ENCODE results near the gene SLC26A2. TPM values are rescaled to one million over a fixed set of nuclear protein-coding genes. Genes with fewer than 3 reads are reported as not detected.
"Not testable (repeated sequence)": the region's sequence is repeated elsewhere in the genome, so short reads cannot be mapped to it uniquely, and the experiment has no call there.

Gene SLC26A2
- polyA plus RNA-seq, 3 donors: 1.8 to 2.9 (median 2.1) TPM

- 96 to 98% (median 97%) methylated on average over 1 of the region's 1 CpG for WGBS, 3 donors
- H3K27ac ChIP-seq (ENCODE audit: low read depth, low read length): no peak overlapping the region
These were observed 59.7 kb downstream of the SLC26A2 start for GRCh38 chr5:150020249-150020648.

GRCh38 chr5:150021491-150022157 lies 61.1 kb downstream of the SLC26A2 start:
- H3K27ac ChIP-seq (ENCODE audit: low read depth, low read length): no peak overlapping the region
- 76 to 87% (median 80%) methylated on average over 13 of the region's 13 CpGs for WGBS, 3 donors

GRCh38 chr5:150022158-150022531 lies 61.6 kb downstream of the SLC26A2 start:
- no peak overlapping the region for H3K27ac ChIP-seq (ENCODE audit: low read depth, low read length)
- WGBS, 3 donors: 59 to 74% (median 73%) methylated on average over 1 of the region's 1 CpG

- 73 to 91% (median 83%) methylated on average over 2 of the region's 2 CpGs for WGBS, 3 donors
- H3K27ac ChIP-seq (ENCODE audit: low read depth, low read length): no peak overlapping the region
These were observed 62.1 kb downstream of the SLC26A2 start for GRCh38 chr5:150022681-150023080.

- H3K27ac ChIP-seq (ENCODE audit: low read depth, low read length): no peak overlapping the region
- 93 to 100% (median 100%) methylated on average over 1 of the region's 1 CpG for WGBS, 3 donors
These were observed 62.6 kb downstream of the SLC26A2 start for GRCh38 chr5:150023136-150023535.

- no peak overlapping the region for H3K27ac ChIP-seq (ENCODE audit: low read depth, low read length)
- 69 to 85% (median 77%) methylated on average over 9 of the region's 9 CpGs for WGBS, 3 donors
These were observed 63.9 kb downstream of the SLC26A2 start for GRCh38 chr5:150024346-150024984.

- WGBS, 3 donors: 79 to 88% (median 83%) methylated on average over 4 of the region's 4 CpGs
- H3K27ac ChIP-seq (ENCODE audit: low read depth, low read length): no peak overlapping the region
These were observed 66.2 kb downstream of the SLC26A2 start for GRCh38 chr5:150026682-150027172.

GRCh38 chr5:150028047-150028446 lies 67.5 kb downstream of the SLC26A2 start:
- WGBS, 3 donors: 75 to 84% (median 77%) methylated on average over 1 of the region's 1 CpG
- H3K27ac ChIP-seq (ENCODE audit: low read depth, low read length): not testable (repeated sequence)

- H3K27ac ChIP-seq (ENCODE audit: low read depth, low read length): no peak overlapping the region
- 91 to 98% (median 98%) methylated on average over 4 of the region's 4 CpGs for WGBS, 3 donors
These were observed 72.8 kb downstream of the SLC26A2 start for GRCh38 chr5:150033334-150033733.

- no peak overlapping the region for H3K27ac ChIP-seq (ENCODE audit: low read depth, low read length)
These were observed 74.1 kb downstream of the SLC26A2 start for GRCh38 chr5:150034662-150035061.

GRCh38 chr5:150035139-150035895 lies 74.8 kb downstream of the SLC26A2 start:
- H3K27ac ChIP-seq (ENCODE audit: low read depth, low read length): no peak overlapping the region
- 79 to 87% (median 81%) methylated on average over 7 of the region's 7 CpGs for WGBS, 3 donors

More at GRCh38 chr5:150034662-150035061, 74.1 kb downstream of the SLC26A2 start:
- 67 to 77% (median 73%) methylated on average over 4 of the region's 4 CpGs for WGBS, 3 donors

- no peak overlapping the region for H3K27ac ChIP-seq (ENCODE audit: low read depth, low read length)
These were observed 76.0 kb downstream of the SLC26A2 start for GRCh38 chr5:150036513-150036912.

More at GRCh38 chr5:150036513-150036912, 76.0 kb downstream of the SLC26A2 start:
- 79 to 89% (median 79%) methylated on average over 9 of the region's 9 CpGs for WGBS, 3 donors

Other genes starting within 250 kb of the SLC26A2 start
- 1 to 10 TPM in 2 of 3 donors, under 1 TPM in 1; 0.82 to 2.5 (median 1.0) TPM for gene PPARGC1B, start 230.4 kb upstream of the SLC26A2 start, polyA plus RNA-seq
- gene PDE6A, start 16.0 kb upstream of the SLC26A2 start, polyA plus RNA-seq: under 1 TPM in 1 of 3 donors, not detected in 2; 0.01 TPM
- 1 to 10 TPM; 1.8 to 3.3 (median 1.9) TPM for gene TIGD6, start 39.9 kb downstream of the SLC26A2 start, polyA plus RNA-seq
- 10 to 100 TPM in 2 of 3 donors, 1 to 10 TPM in 1; 7.7 to 16.3 (median 15.2) TPM for gene HMGXB3, start 40.0 kb downstream of the SLC26A2 start, polyA plus RNA-seq
- 10 to 100 TPM in 2 of 3 donors, 1 to 10 TPM in 1; 2.9 to 17.0 (median 13.7) TPM for gene CSF1R, start 125.8 kb downstream of the SLC26A2 start, polyA plus RNA-seq
- 100 to 1,000 TPM in 1 of 3 donors, 10 to 100 TPM in 2; 13.7 to 102 (median 70.7) TPM for gene PDGFRB, start 195.1 kb downstream of the SLC26A2 start, polyA plus RNA-seq
- gene CDX1, start 206.0 kb downstream of the SLC26A2 start, polyA plus RNA-seq: under 1 TPM in 2 of 3 donors, not detected in 1; 0.12 to 0.34 TPM
- gene SLC6A7, start 229.3 kb downstream of the SLC26A2 start, polyA plus RNA-seq: not detected